ENCODE data around the gene MSI2.

The MSI2 gene

DNA sequence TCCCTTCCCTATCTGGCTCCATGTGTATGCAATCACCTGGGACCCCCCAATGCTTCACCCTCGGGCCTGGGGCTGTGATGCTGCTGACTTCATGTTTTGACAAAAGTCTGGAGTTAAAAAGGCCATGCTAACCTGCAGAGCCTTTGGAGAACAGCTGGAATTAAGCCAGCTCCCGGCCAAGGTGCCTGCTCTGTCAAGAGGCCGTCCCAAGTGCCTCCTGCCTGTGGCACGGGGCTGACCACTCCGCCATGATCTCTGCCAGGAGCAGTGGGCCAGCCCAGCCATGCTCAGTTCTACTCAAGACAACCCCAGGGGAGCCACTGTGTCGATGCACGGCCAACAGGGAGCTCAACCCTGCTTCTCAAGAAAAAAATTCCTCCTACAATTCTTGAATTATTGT lies 395.1 kb downstream of the MSI2 start:
- Histone ChIP-seq H3K4me3 (ENCODE audit: low read length) (no peak overlapping the region), H3K4me2 (ENCODE audit: low read length) (no peak overlapping the region), H3K27ac (ENCODE audit: low read depth, low read length) (no peak overlapping the region), H3K9me2 (replicated peaks; ENCODE audit: control insufficient read depth, low read length) (no peaks in the 10 kb centered on the region), H3K79me2 (ENCODE audit: control insufficient read depth, low read length) (no peaks in the 10 kb centered on the region), H3K9me3 (ENCODE audit: control insufficient read depth, insufficient read depth, low read length) (no peaks in the 10 kb centered on the region), H3K4me1 (ENCODE audit: control insufficient read depth, low read length) (no peaks in the 10 kb centered on the region), H4K20me1 (ENCODE audit: control insufficient read depth, insufficient read depth, low read depth, low read length) (no peaks in the 10 kb centered on the region), H3K36me3 (ENCODE audit: control insufficient read depth, low read length) (peaks cover under 1% of the 10 kb centered on the region; the same call in 1 of the 2 replicates), H3K27me3 (ENCODE audit: control insufficient read depth, low read length) (no peaks in the 10 kb centered on the region), H3F3A (ENCODE audit: control insufficient read depth, insufficient read depth) (no peaks in the 10 kb centered on the region)
- TF ChIP-seq EZH2phosphoT487 (IDR thresholded peaks at IDR 0.05; ENCODE audit: borderline replicate concordance, low read length), result no peak
- TF ChIP-seq, protein P1, sequence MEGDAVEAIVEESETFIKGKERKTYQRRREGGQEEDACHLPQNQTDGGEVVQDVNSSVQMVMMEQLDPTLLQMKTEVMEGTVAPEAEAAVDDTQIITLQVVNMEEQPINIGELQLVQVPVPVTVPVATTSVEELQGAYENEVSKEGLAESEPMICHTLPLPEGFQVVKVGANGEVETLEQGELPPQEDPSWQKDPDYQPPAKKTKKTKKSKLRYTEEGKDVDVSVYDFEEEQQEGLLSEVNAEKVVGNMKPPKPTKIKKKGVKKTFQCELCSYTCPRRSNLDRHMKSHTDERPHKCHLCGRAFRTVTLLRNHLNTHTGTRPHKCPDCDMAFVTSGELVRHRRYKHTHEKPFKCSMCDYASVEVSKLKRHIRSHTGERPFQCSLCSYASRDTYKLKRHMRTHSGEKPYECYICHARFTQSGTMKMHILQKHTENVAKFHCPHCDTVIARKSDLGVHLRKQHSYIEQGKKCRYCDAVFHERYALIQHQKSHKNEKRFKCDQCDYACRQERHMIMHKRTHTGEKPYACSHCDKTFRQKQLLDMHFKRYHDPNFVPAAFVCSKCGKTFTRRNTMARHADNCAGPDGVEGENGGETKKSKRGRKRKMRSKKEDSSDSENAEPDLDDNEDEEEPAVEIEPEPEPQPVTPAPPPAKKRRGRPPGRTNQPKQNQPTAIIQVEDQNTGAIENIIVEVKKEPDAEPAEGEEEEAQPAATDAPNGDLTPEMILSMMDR (IDR thresholded peaks at IDR 0.05; ENCODE audit: low read depth, low read length, poor library complexity, severe bottlenecking), result no peak

DNA sequence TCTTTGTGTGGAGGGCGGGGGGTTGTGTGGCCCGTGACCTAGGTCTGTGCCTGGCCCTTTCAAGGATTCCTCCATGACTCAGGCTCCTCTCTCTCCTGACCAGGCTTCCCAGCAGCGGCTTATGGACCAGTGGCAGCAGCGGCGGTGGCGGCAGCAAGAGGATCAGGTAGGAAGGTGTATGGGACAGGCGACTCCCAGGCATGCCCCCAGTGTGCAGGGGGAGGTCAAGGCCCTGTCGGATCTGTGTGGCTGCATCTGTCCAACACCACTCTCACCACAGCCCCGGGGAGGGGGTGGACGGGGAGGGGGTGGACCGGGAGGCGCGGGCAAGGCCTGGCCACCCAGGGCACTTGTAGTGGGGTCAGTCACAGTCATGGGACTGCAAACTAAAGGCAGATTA lies 395.7 kb downstream of the MSI2 start:
- H3K4me2 ChIP-seq (ENCODE audit: low read length), result no peak overlapping the region
- no peaks in the 10 kb centered on the region for H3K36me3 ChIP-seq (ENCODE audit: control insufficient read depth, low read length)
- H3K27me3 ChIP-seq (ENCODE audit: control insufficient read depth, low read length), result no peaks in the 10 kb centered on the region
- no peaks in the 10 kb centered on the region for H3K4me1 ChIP-seq (ENCODE audit: control insufficient read depth, low read length)
- TF ChIP-seq, protein P1 (IDR thresholded peaks at IDR 0.05; ENCODE audit: low read depth, low read length, poor library complexity, severe bottlenecking), result no peak
- no peak for TF ChIP-seq EZH2phosphoT487 (IDR thresholded peaks at IDR 0.05; ENCODE audit: borderline replicate concordance, low read length)
- H4K20me1 ChIP-seq (ENCODE audit: control insufficient read depth, insufficient read depth, low read depth, low read length), result no peaks in the 10 kb centered on the region
- no peaks in the 10 kb centered on the region for H3K79me2 ChIP-seq (ENCODE audit: control insufficient read depth, low read length)
- no peaks in the 10 kb centered on the region for H3F3A ChIP-seq (ENCODE audit: control insufficient read depth, insufficient read depth)
- H3K9me2 ChIP-seq (replicated peaks; ENCODE audit: control insufficient read depth, low read length), result no peaks in the 10 kb centered on the region
- H3K27ac ChIP-seq (ENCODE audit: low read depth, low read length), result no peak overlapping the region
- H3K9me3 ChIP-seq (ENCODE audit: control insufficient read depth, insufficient read depth, low read length), result no peaks in the 10 kb centered on the region
- no peak overlapping the region for H3K4me3 ChIP-seq (ENCODE audit: low read length)

DNA sequence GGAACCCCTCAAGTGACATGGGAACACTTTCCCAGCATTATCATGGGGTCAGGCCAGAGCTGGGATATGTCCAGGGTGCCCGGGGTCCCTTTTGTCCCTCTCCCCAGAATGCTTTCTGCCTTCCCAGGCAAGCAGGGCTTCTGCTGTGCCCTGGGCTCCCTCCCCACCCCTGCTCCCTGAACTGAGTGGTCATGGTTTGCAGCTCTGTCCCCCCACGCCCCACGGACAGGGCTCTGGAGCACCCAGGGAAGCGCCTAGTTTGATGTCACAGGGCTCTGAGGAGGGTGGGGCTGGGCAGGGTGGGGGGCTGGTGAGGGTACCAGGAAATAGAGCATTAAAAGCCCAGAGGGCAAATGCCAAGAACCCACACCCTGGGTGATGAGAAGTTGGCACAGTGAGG lies 396.5 kb downstream of the MSI2 start:
- Histone ChIP-seq H3K27me3 (ENCODE audit: control insufficient read depth, low read length) (no peaks in the 10 kb centered on the region), H3F3A (ENCODE audit: control insufficient read depth, insufficient read depth) (no peaks in the 10 kb centered on the region), H3K79me2 (ENCODE audit: control insufficient read depth, low read length) (no peaks in the 10 kb centered on the region), H3K36me3 (ENCODE audit: control insufficient read depth, low read length) (no peaks in the 10 kb centered on the region), H3K4me1 (ENCODE audit: control insufficient read depth, low read length) (no peaks in the 10 kb centered on the region), H3K9me2 (replicated peaks; ENCODE audit: control insufficient read depth, low read length) (no peaks in the 10 kb centered on the region), H3K9me3 (ENCODE audit: control insufficient read depth, insufficient read depth, low read length) (no peaks in the 10 kb centered on the region), H3K27ac (ENCODE audit: low read depth, low read length) (no peak overlapping the region), H4K20me1 (ENCODE audit: control insufficient read depth, insufficient read depth, low read depth, low read length) (no peaks in the 10 kb centered on the region), H3K4me2 (ENCODE audit: low read length) (no peak overlapping the region), H3K4me3 (ENCODE audit: low read length) (no peak overlapping the region)
- TF ChIP-seq EZH2phosphoT487 (IDR thresholded peaks at IDR 0.05; ENCODE audit: borderline replicate concordance, low read length), result no peak
- TF ChIP-seq, protein P1 (IDR thresholded peaks at IDR 0.05; ENCODE audit: low read depth, low read length, poor library complexity, severe bottlenecking), result no peak

DNA sequence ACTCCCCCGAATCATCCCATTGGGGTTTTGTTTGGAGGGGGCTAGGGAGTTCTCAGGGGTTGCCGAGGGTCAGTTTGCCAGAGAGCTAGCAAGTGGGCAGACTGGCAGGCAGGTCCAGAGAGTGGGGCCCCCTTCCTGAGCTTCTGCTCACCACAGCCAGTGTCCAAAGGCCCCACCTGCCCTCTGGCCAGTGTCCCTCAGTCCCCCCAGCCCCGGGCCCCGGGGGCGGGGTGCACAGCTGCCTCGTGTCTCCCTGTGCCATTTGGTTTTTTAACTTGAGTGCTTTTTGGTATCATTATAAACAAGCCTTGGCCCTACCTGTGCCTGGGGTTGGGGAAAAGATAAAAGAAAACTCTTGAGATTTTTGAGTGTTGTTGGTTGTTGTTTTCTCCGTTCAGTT lies 397.0 kb downstream of the MSI2 start:
- TF ChIP-seq, protein P1 (IDR thresholded peaks at IDR 0.05; ENCODE audit: low read depth, low read length, poor library complexity, severe bottlenecking), result no peak
- TF ChIP-seq EZH2phosphoT487 (IDR thresholded peaks at IDR 0.05; ENCODE audit: borderline replicate concordance, low read length), result no peak
- H3K79me2 ChIP-seq (ENCODE audit: control insufficient read depth, low read length), result no peaks in the 10 kb centered on the region
- no peak overlapping the region for H3K4me3 ChIP-seq (ENCODE audit: low read length)
- H3K27ac ChIP-seq (ENCODE audit: low read depth, low read length), result no peak overlapping the region
- H4K20me1 ChIP-seq (ENCODE audit: control insufficient read depth, insufficient read depth, low read depth, low read length), result no peaks in the 10 kb centered on the region
- 0 out of 2 replicates have a peak, but pooled peaks cover 4% of the 10 kb centered on the region for H3K36me3 ChIP-seq (ENCODE audit: control insufficient read depth, low read length)
- no peaks in the 10 kb centered on the region for H3K4me1 ChIP-seq (ENCODE audit: control insufficient read depth, low read length)
- no peaks in the 10 kb centered on the region for H3K9me2 ChIP-seq (replicated peaks; ENCODE audit: control insufficient read depth, low read length)
- H3K9me3 ChIP-seq (ENCODE audit: control insufficient read depth, insufficient read depth, low read length), result no peaks in the 10 kb centered on the region
- no peaks in the 10 kb centered on the region for H3F3A ChIP-seq (ENCODE audit: control insufficient read depth, insufficient read depth)
- no peaks in the 10 kb centered on the region for H3K27me3 ChIP-seq (ENCODE audit: control insufficient read depth, low read length)
- H3K4me2 ChIP-seq (ENCODE audit: low read length), result no peak overlapping the region

Measured in DOHH2 (cell line).